Gastroesophageal sphincter (tissue), 4 donors: Measurements from ENCODE around the gene ADAMTS12. TPM values are rescaled to one million over a fixed set of nuclear protein-coding genes. Genes with fewer than 3 reads are reported as not detected.

Source experiments
- ATAC-seq: fragments of 150-250 bp; one replicate; pipeline ENCODE4 v1.9.1; 2016; ENCODE audit warnings: mild to moderate bottlenecking, moderate library complexity
- H3K27ac ChIP-seq, 4 donors: fragments of 200-600 bp; sonication (generic) in 3 of 4; 1 replicate in 3 of 4; 2 replicates in 1 of 4; pipeline ENCODE4 v1.5.1; 2016 to 2019
- H3K27me3 ChIP-seq: fragments of 200-600 bp; sonication (generic); one replicate; pipeline ENCODE4 v1.5.1; 2019
- H3K36me3 ChIP-seq, 2 donors: fragments of 200-600 bp; sonication (generic); one replicate each; pipeline ENCODE4 v1.5.1; 2019; ENCODE audit warnings: control low read depth in 1 of 2
- H3K4me1 ChIP-seq, 3 donors: fragments of 200-600 bp; sonication (generic); 1 replicate in 2 of 3; 2 replicates in 1 of 3; pipeline ENCODE4 v1.5.1; 2016 to 2019; ENCODE audit warnings: control low read depth in 2 of 3
- H3K4me3 ChIP-seq, 2 donors: fragments of 200-600 bp; sonication (generic); one replicate each; pipeline ENCODE4 v1.5.1; 2019; ENCODE audit warnings: mild to moderate bottlenecking in 1 of 2, moderate library complexity in 1 of 2
- H3K9me3 ChIP-seq, 3 donors: fragments of 200-600 bp; sonication (generic); one replicate each; pipeline ENCODE4 v1.5.1; 2017 to 2019; ENCODE audit warnings: control low read depth in 2 of 3
- EP300 ChIP-seq: sonication (generic); formaldehyde crosslinking; IDR thresholded peaks from one replicate; pipeline ENCODE4 v1.6.1; 2017; ENCODE audit warnings: antibody characterized with exemption, mild to moderate bottlenecking
- POLR2A ChIP-seq, 2 donors: fragments of 450-650 bp; IDR thresholded peaks; one replicate each; pipeline ENCODE4 v1.6.1; 2017; ENCODE audit warnings: antibody characterized with exemption in 2 of 2, mild to moderate bottlenecking in 2 of 2, moderate library complexity in 1 of 2
- POLR2AphosphoS5 ChIP-seq: sonication (generic); formaldehyde crosslinking; IDR thresholded peaks from one replicate; pipeline ENCODE4 v1.6.1; 2017; ENCODE audit warnings: antibody characterized with exemption
- WGBS, 2 donors: methylation state at CpG; one replicate each; pipeline ENCODE4 v1.1.5; 2018; ENCODE audit warnings: low coverage in 1 of 2; 5-methylcytosine and 5-hydroxymethylcytosine counted together
- total RNA-seq, 4 donors: library from RNA; depleted of rRNA; stranded (reverse); fragments of >200 nt; gene quantifications; one replicate each; pipeline ENCODE4 v1.1.0, GENCODE V29; 2016
- TF ChIP-seq, protein P1 (sequence below), 4 experiments: fragments of 200-600 bp in 2 of 4; fragments of 450-650 bp in 2 of 4; sonication (generic) in 1 of 4; IDR thresholded peaks; one replicate each; pipeline ENCODE4 v1.5.1; 2017 to 2019; ENCODE audit warnings: antibody characterized with exemption in 4 of 4, mild to moderate bottlenecking in 2 of 4, moderate library complexity in 2 of 4

Gene ADAMTS12
- total RNA-seq, 4 donors from 2014 or later: 2.6 to 6.5 (median 5.2) TPM

DNA sequence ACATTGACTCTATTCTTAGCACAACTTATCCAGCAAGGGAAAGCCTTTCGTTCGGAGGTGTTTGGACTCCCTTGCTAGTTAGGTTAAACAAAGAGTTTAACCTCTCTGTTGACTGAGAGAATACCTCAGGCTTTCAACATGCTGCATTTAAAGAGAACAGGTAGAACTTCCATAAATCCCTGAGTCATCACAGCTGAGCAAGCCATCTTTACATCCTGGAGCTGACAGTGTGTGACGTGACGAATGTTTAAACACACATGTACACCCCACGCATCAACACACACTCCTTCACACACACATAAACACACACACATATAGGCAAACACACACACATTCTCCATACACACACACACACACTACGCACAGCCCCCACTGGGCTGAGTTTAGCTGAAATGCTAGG lies 152.8 kb downstream of the ADAMTS12 start:
- no peaks in the 10 kb centered on the region for H3K9me3 ChIP-seq
- no peak overlapping the region for H3K4me3 ChIP-seq
- no peaks in the 10 kb centered on the region for H3K36me3 ChIP-seq
- H3K4me1 ChIP-seq: peaks cover 0 to 2% (median 0%) of the 10 kb centered on the region in 3 donors
- no peak for ATAC-seq
- no peak overlapping the region for H3K27ac ChIP-seq
- 50 to 68% methylated on average over 2 to 6 of the region's 6 CpGs for WGBS, 2 donors
- no peaks in the 10 kb centered on the region for H3K27me3 ChIP-seq
- TF ChIP-seq POLR2AphosphoS5 (no peak), POLR2A (IDR thresholded peaks at IDR 0.05) (no peak), EP300 (no peak)
- TF ChIP-seq, protein P1, sequence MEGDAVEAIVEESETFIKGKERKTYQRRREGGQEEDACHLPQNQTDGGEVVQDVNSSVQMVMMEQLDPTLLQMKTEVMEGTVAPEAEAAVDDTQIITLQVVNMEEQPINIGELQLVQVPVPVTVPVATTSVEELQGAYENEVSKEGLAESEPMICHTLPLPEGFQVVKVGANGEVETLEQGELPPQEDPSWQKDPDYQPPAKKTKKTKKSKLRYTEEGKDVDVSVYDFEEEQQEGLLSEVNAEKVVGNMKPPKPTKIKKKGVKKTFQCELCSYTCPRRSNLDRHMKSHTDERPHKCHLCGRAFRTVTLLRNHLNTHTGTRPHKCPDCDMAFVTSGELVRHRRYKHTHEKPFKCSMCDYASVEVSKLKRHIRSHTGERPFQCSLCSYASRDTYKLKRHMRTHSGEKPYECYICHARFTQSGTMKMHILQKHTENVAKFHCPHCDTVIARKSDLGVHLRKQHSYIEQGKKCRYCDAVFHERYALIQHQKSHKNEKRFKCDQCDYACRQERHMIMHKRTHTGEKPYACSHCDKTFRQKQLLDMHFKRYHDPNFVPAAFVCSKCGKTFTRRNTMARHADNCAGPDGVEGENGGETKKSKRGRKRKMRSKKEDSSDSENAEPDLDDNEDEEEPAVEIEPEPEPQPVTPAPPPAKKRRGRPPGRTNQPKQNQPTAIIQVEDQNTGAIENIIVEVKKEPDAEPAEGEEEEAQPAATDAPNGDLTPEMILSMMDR (IDR thresholded peaks at IDR 0.05): no peak

DNA sequence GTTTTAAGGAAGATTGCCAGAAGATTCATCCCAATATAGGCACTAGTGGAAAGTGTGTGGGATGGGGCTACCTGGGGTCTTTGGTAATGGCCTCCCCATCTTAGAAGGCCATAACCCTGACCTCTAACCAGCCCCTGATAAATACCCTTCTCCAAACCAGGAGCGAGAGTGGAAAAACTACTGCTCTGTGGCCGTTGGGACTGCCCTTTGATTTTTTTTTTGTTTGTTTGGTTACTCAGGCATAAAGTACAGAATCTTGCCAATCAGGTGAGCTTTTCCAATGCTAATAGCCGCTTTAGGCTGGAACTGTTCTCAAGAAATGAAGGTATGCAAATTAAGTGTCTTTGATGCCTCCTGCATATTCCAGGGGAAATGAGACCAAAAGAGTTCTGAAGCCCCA lies 153.7 kb downstream of the ADAMTS12 start:
- no peak overlapping the region for H3K4me3 ChIP-seq
- H3K9me3 ChIP-seq: no peaks in the 10 kb centered on the region
- peaks cover 0 to 3% (median 0%) of the 10 kb centered on the region in 3 donors for H3K4me1 ChIP-seq
- H3K36me3 ChIP-seq: no peaks in the 10 kb centered on the region
- WGBS, 2 donors: 60 to 87% methylated on average over 1 to 3 of the region's 3 CpGs
- H3K27me3 ChIP-seq: no peaks in the 10 kb centered on the region
- no peak overlapping the region for H3K27ac ChIP-seq
- no peak for ATAC-seq
- no peak for TF ChIP-seq POLR2AphosphoS5
- TF ChIP-seq, protein P1 (IDR thresholded peaks at IDR 0.05): no peak
- TF ChIP-seq POLR2A (IDR thresholded peaks at IDR 0.05): no peak
- TF ChIP-seq EP300: no peak

DNA sequence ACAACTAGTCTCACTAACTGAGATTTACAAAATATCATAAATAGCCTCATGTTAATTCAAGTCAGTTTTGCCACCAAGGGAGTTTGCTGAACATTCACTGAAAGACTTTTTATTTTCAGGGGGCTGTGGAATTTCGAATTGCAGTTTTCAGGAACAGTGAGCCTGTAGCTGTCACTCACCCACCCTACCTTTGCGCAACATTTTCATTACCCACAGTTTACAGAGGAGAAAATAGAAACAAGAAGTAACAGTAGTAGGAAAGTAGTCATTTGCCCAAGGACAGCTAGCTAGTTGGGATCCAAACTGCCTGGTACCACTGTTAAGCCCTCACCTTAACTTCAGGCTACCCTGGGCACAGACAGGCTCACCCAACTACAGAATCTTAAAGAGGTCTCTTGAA lies 154.1 kb downstream of the ADAMTS12 start:
- 78 to 80% methylated on average over 1 to 2 of the region's 2 CpGs for WGBS, 2 donors
- no peaks in the 10 kb centered on the region for H3K36me3 ChIP-seq
- ATAC-seq: no peak
- peaks cover 0 to 3% (median 0%) of the 10 kb centered on the region in 3 donors for H3K4me1 ChIP-seq
- no peak overlapping the region for H3K27ac ChIP-seq
- no peaks in the 10 kb centered on the region for H3K27me3 ChIP-seq
- H3K9me3 ChIP-seq: no peaks in the 10 kb centered on the region
- no peak for TF ChIP-seq POLR2A (IDR thresholded peaks at IDR 0.05)
- TF ChIP-seq EP300: no peak
- no peak for TF ChIP-seq POLR2AphosphoS5
- TF ChIP-seq, protein P1 (IDR thresholded peaks at IDR 0.05): no peak
- no peak overlapping the region for H3K4me3 ChIP-seq

DNA sequence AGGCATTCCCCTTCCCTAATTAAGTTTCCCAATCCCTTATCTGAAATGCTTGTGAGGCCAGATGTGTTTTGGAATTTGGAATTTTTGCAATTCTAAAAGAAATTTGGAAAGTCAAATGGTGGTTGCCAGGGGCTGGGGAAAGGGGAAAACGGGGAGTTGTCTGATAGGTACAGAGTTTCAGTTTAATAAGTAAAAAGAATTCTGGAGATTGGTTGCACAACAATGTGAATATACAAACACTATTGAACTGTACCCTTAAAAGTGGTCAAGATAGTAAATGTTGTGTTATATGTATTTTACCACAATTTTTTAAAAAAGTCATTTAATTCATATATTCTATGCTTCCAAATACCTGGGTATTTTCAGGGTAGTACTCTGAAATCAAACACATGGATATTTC lies 154.5 kb downstream of the ADAMTS12 start:
- Histone ChIP-seq H3K27me3 (no peaks in the 10 kb centered on the region), H3K9me3 (no peaks in the 10 kb centered on the region), H3K36me3 (no peaks in the 10 kb centered on the region), H3K4me3 (no peak overlapping the region), H3K4me1 (peaks cover 0 to 3% (median 0%) of the 10 kb centered on the region in 3 donors), H3K27ac (no peak overlapping the region)
- 80% methylated on average over 1 of the region's 1 CpG; no CpG with 5 or more reads in 1 of the 2 donors for WGBS, 2 donors
- TF ChIP-seq, protein P1 (IDR thresholded peaks at IDR 0.05): no peak
- TF ChIP-seq POLR2AphosphoS5 (no peak), EP300 (no peak), POLR2A (IDR thresholded peaks at IDR 0.05) (no peak)
- ATAC-seq: no peak

DNA sequence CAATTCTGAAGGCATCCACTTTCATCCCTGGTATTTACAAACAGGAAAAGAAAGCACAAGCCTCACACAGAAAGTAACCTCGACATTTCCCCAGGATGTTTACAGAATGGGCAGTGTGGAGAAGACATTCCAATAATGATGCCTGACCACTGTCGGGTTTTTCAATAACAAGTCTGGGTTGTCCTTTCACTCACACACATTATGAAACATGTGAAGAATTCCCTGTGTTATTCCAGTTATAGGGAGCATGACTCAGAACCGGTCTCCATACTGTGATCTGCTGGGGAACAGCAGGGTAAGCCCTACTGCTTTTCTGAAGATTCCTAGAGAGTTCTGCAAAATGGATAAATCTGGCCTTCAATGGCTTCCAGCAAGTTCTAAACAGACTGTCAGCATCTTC lies 155.3 kb downstream of the ADAMTS12 start:
- TF ChIP-seq POLR2A (IDR thresholded peaks at IDR 0.05) (no peak), POLR2AphosphoS5 (no peak), EP300 (no peak)
- TF ChIP-seq, protein P1 (IDR thresholded peaks at IDR 0.05): no peak
- Histone ChIP-seq H3K36me3 (no peaks in the 10 kb centered on the region), H3K27ac (no peak overlapping the region), H3K4me3 (no peak overlapping the region), H3K9me3 (no peaks in the 10 kb centered on the region), H3K27me3 (no peaks in the 10 kb centered on the region), H3K4me1 (peaks cover 0 to 3% (median 0%) of the 10 kb centered on the region in 3 donors)
- WGBS, 2 donors: 26 to 33% methylated on average over 2 to 3 of the region's 3 CpGs
- ATAC-seq: no peak
